ENCODE results near the gene OR1K1.

- TF ChIP-seq PRDM15 (CRISPR knock-in tag; IDR thresholded peaks at IDR 0.05) (no peak), USF2 (IDR thresholded peaks at IDR 0.05; ENCODE audit: borderline replicate concordance, low read depth, low read length) (no peak), KAT2A (conservative IDR thresholded peaks at IDR 0.05; ENCODE audit: control insufficient read depth, low read depth, low read length) (no peak), SMC3 (IDR thresholded peaks at IDR 0.05; ENCODE audit: borderline replicate concordance, low read length) (no peak), CREM (IDR thresholded peaks at IDR 0.05; ENCODE audit: low read depth) (no peak), POLR2A (IDR thresholded peaks at IDR 0.05; ENCODE audit: low read depth, low read length) (no peak), HDAC6 (IDR thresholded peaks at IDR 0.05; ENCODE audit: unreplicated experiment) (no peak), ESRRA (IDR thresholded peaks at IDR 0.05; ENCODE audit: low read length) (no peak), EP300 (IDR thresholded peaks at IDR 0.05; ENCODE audit: borderline replicate concordance in 1 of 2, control insufficient read depth in 1 of 2, low read depth in 2 of 2, low read length in 2 of 2) (no peak), CUX1 (IDR thresholded peaks at IDR 0.05; ENCODE audit: insufficient replicate concordance, low read depth, low read length) (no peak)
Measured at GRCh38 chr9:122835313-122835731, 35.4 kb downstream of the OR1K1 start.

Data from GM12878 (cell line).